ENCODE data around the gene KLHL4. TPM values are rescaled to one million over a fixed set of nuclear protein-coding genes. Genes with fewer than 3 reads are reported as not detected.
"Not testable (repeated sequence)": the region's sequence is repeated elsewhere in the genome, so short reads cannot be mapped to it uniquely, and the experiment has no call there.

Gene KLHL4
- polyA plus RNA-seq, 1 donor (not counting 4 experiments of a cell fraction or from before 2014, with no cell fraction given) = 3.7 TPM

- Histone ChIP-seq H2AFZ (ENCODE audit: control insufficient read depth, low read length) (no peak overlapping the region), H3K36me3 (ENCODE audit: control insufficient read depth in 2 of 2, extremely low read depth in 1 of 2, insufficient read depth in 2 of 2, low read length in 2 of 2) (no peaks in the 10 kb centered on the region), H3K79me2 (ENCODE audit: control insufficient read depth, insufficient read depth, low read length) (no peaks in the 10 kb centered on the region), H3K4me2 (ENCODE audit: control insufficient read depth, extremely low read depth, insufficient read depth, low read depth, low read length) (no peak overlapping the region), H3K4me1 (ENCODE audit: control insufficient read depth, extremely low read depth, insufficient read depth, low read length) (no peaks in the 10 kb centered on the region), H3K9ac (ENCODE audit: control insufficient read depth, extremely low read depth, insufficient read depth, low read length) (no peak overlapping the region), H3K9me1 (ENCODE audit: control insufficient read depth, extremely low read depth, insufficient read depth, low read length) (no peaks in the 10 kb centered on the region), H3K27me3 (ENCODE audit: control insufficient read depth, extremely low read depth, insufficient read depth, low read length) (no peaks in the 10 kb centered on the region), H4K20me1 (ENCODE audit: control insufficient read depth, extremely low read depth, insufficient read depth, low read length) (no peaks in the 10 kb centered on the region), H3K27ac (ENCODE audit: control insufficient read depth, insufficient read depth, low read length) (no peak overlapping the region), H3K9me3 (ENCODE audit: control insufficient read depth, low read depth, low read length) (no peaks in the 10 kb centered on the region), H3K4me3 (ENCODE audit: control insufficient read depth in 2 of 3, extremely low read depth in 1 of 3, insufficient read depth in 2 of 3, low read depth in 1 of 3, low read length in 3 of 3) (no peak overlapping the region)
- dilution Hi-C loops (cut with MboI; ENCODE audit: extremely low pct_ligation_motif_present, low sequenced_read_pairs) = no loop called here
- FAIRE-seq (no peak), DNase-seq (ENCODE audit: low read depth, low spot score) (no peak)
- TF ChIP-seq EZH2 (IDR thresholded peaks at IDR 0.05; ENCODE audit: low read length) (no peak), CTCF (optimal IDR thresholded peaks at IDR 0.05 in 1 of 3, IDR thresholded peaks at IDR 0.05 in 1 of 3, conservative IDR thresholded peaks at IDR 0.05 in 1 of 3; ENCODE audit: extremely low read depth in 1 of 3, insufficient read depth in 2 of 3, low read length in 3 of 3) (no peak)
Measured at GRCh38 chrX:87475793-87476192, 41.8 kb upstream of the KLHL4 start.

DNA sequence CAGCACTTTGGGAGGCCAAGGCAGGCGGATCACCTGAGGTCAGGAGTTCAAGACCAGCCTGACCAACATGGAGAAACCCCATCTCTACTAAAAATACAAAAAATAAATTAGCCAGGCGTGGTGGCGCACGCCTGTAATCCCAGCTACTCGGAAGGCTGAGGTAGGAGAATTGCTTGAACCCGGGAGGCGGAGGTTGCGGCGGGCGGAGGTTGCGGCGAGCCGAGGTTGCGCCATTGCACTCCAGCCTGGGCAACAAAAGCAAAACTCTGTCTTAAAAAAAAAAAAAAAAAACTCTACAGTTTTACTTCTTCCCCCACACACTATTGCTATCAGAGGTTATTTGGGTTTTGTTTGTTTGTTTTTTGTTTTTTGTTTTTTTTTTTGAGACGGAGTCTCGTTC, 38.9 kb upstream of the KLHL4 start:
- H3K4me2 ChIP-seq (ENCODE audit: control insufficient read depth, extremely low read depth, insufficient read depth, low read depth, low read length); H4K20me1 ChIP-seq (ENCODE audit: control insufficient read depth, extremely low read depth, insufficient read depth, low read length); H3K79me2 ChIP-seq (ENCODE audit: control insufficient read depth, insufficient read depth, low read length); H2AFZ ChIP-seq (ENCODE audit: control insufficient read depth, low read length); H3K27ac ChIP-seq (ENCODE audit: control insufficient read depth, insufficient read depth, low read length); H3K9me1 ChIP-seq (ENCODE audit: control insufficient read depth, extremely low read depth, insufficient read depth, low read length); FAIRE-seq; DNase-seq (ENCODE audit: low read depth, low spot score); dilution Hi-C loops (cut with MboI; ENCODE audit: extremely low pct_ligation_motif_present, low sequenced_read_pairs); H3K4me3 ChIP-seq (ENCODE audit: control insufficient read depth in 2 of 3, extremely low read depth in 1 of 3, insufficient read depth in 2 of 3, low read depth in 1 of 3, low read length in 3 of 3); H3K9ac ChIP-seq (ENCODE audit: control insufficient read depth, extremely low read depth, insufficient read depth, low read length); H3K27me3 ChIP-seq (ENCODE audit: control insufficient read depth, extremely low read depth, insufficient read depth, low read length); H3K9me3 ChIP-seq (ENCODE audit: control insufficient read depth, low read depth, low read length); H3K4me1 ChIP-seq (ENCODE audit: control insufficient read depth, extremely low read depth, insufficient read depth, low read length); H3K36me3 ChIP-seq (ENCODE audit: control insufficient read depth in 2 of 2, extremely low read depth in 1 of 2, insufficient read depth in 2 of 2, low read length in 2 of 2): not testable (repeated sequence)

DNA sequence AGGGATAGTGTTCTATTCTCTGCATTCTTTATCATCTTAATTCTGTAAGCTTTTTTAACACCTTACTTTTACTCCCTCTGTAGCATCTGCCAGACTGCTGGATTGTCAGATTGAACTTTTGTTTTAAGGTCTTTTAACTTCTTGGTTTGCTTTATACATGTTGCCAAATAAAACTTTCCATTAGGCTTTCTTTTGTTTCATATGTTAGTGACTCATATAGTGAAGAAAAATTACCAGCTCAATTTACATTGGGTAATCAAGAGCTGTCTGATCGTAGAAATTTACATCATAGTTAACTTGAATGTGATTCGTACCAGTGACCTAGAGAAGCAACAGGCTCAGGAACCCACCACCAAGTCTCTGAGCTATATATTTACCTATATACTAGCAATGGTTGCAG, 28.5 kb upstream of the KLHL4 start:
- Histone ChIP-seq H3K9me3 (ENCODE audit: control insufficient read depth, low read depth, low read length) (no peaks in the 10 kb centered on the region), H3K36me3 (ENCODE audit: control insufficient read depth in 2 of 2, extremely low read depth in 1 of 2, insufficient read depth in 2 of 2, low read length in 2 of 2) (no peaks in the 10 kb centered on the region), H3K4me1 (ENCODE audit: control insufficient read depth, extremely low read depth, insufficient read depth, low read length) (no peaks in the 10 kb centered on the region), H3K27me3 (ENCODE audit: control insufficient read depth, extremely low read depth, insufficient read depth, low read length) (no peaks in the 10 kb centered on the region), H3K9me1 (ENCODE audit: control insufficient read depth, extremely low read depth, insufficient read depth, low read length) (no peaks in the 10 kb centered on the region), H3K27ac (ENCODE audit: control insufficient read depth, insufficient read depth, low read length) (no peak overlapping the region), H3K79me2 (ENCODE audit: control insufficient read depth, insufficient read depth, low read length) (no peaks in the 10 kb centered on the region), H4K20me1 (ENCODE audit: control insufficient read depth, extremely low read depth, insufficient read depth, low read length) (no peaks in the 10 kb centered on the region), H2AFZ (ENCODE audit: control insufficient read depth, low read length) (no peak overlapping the region), H3K4me3 (ENCODE audit: control insufficient read depth in 2 of 3, extremely low read depth in 1 of 3, insufficient read depth in 2 of 3, low read depth in 1 of 3, low read length in 3 of 3) (no peak overlapping the region), H3K4me2 (ENCODE audit: control insufficient read depth, extremely low read depth, insufficient read depth, low read depth, low read length) (no peak overlapping the region), H3K9ac (ENCODE audit: control insufficient read depth, extremely low read depth, insufficient read depth, low read length) (no peak overlapping the region)
- no peak for DNase-seq (ENCODE audit: low read depth, low spot score)
- dilution Hi-C loops (cut with MboI; ENCODE audit: extremely low pct_ligation_motif_present, low sequenced_read_pairs) = no loop called here
- FAIRE-seq = no peak
- TF ChIP-seq CTCF (optimal IDR thresholded peaks at IDR 0.05 in 1 of 3, IDR thresholded peaks at IDR 0.05 in 1 of 3, conservative IDR thresholded peaks at IDR 0.05 in 1 of 3; ENCODE audit: extremely low read depth in 1 of 3, insufficient read depth in 2 of 3, low read length in 3 of 3) (no peak), EZH2 (IDR thresholded peaks at IDR 0.05; ENCODE audit: low read length) (no peak)

Measured in keratinocyte (primary cell).